Ishikawa (cell line): ENCODE measurements around the gene MATN1.

Experiments
- CREB1 ChIP-seq: IDR thresholded peaks from 2 replicates; pipeline ENCODE4 v1.6.1; 2012; ENCODE audit warnings: low read depth
- EP300 ChIP-seq: IDR thresholded peaks from 2 replicates; pipeline ENCODE4 v1.6.1; 2012; ENCODE audit warnings: borderline replicate concordance
- FOXM1 ChIP-seq: IDR thresholded peaks from 2 replicates; pipeline ENCODE4 v1.6.1; 2012; ENCODE audit warnings: low read depth, borderline replicate concordance
- RAD21 ChIP-seq: IDR thresholded peaks from 2 replicates; pipeline ENCODE4 v1.6.1; 2012; ENCODE audit warnings: low read depth
- REST ChIP-seq: IDR thresholded peaks from 2 replicates; pipeline ENCODE4 v1.6.1; 2012; ENCODE audit warnings: low read depth, mild to moderate bottlenecking
- TEAD4 ChIP-seq: IDR thresholded peaks from 2 replicates; pipeline ENCODE4 v1.6.1; 2012
- YY1 ChIP-seq: IDR thresholded peaks from 2 replicates; pipeline ENCODE4 v1.6.1; 2012; ENCODE audit warnings: low read depth
- TF ChIP-seq, protein P1 (sequence below): IDR thresholded peaks from 2 replicates; pipeline ENCODE4 v1.6.1; 2012

- TF ChIP-seq EP300 (no peak), RAD21 (no peak), YY1 (no peak), CREB1 (no peak), REST (no peak), FOXM1 (no peak), TEAD4 (no peak)
- TF ChIP-seq, protein P1, sequence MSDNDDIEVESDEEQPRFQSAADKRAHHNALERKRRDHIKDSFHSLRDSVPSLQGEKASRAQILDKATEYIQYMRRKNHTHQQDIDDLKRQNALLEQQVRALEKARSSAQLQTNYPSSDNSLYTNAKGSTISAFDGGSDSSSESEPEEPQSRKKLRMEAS = no peak
Measured at GRCh38 chr1:30729901-30730300, 6.5 kb upstream of the MATN1 start.
